Measurements from ENCODE around the gene PIGT.
"Not testable (repeated sequence)": the region's sequence is repeated elsewhere in the genome, so short reads cannot be mapped to it uniquely, and the experiment has no call there.

Gene PIGT

DNA sequence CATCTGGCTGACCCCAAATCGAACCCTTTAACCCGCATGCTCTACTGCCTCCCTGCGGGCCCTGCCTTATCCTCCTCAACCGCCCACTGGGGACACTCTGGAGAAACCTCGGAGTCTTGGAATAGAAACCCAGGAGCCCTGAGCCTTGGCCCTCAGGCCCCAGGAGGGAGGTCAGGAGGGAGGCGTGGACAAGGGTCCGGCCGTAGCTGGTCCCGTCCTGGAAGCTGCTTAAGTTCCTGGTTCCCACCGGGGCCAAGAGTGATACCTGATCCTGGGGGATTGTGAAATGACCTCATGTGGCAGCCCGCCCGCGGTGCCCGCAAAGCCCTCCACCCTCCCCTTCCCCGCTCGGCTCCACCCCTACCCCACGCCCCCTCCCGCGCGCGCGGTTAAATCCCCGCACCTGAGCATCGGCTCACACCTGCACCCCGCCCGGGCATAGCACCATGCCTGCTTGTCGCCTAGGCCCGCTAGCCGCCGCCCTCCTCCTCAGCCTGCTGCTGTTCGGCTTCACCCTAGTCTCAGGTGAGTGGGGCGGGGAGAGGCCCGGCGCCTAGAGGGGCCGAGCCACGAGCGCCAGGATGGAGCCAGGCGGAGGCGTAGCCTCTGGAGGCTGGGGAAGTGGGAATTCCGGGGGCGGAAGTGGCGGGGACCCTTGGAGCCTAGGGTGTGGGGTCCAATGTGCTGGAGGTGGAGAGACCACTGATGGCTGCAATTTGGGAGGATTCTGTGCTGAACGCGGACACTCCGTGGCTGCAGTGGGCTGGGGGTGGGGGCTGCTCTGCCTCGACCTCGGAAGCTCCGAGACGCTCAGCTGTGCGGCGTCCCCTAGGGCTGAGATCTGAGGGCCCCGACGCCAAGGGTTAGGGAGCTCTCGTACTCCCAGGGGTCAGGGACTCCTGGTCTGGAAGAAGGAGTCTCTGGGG, 53.7 kb downstream of the PIGT start, which contains the start of gene WFDC2:
Gene WFDC2, plus strand, starts transcription at position 418 of the 926 bp plus-strand sequence. Its CDS starts 29 bp downstream, at position 447.
- Histone ChIP-seq H2BK120ac (ENCODE audit: low read depth, low read length) (no peak within 1 kb of the TSS), H3K36me3 (ENCODE audit: control insufficient read depth, insufficient read depth, low read length) (no peaks in the 10 kb centered on the region), H3K27me3 (ENCODE audit: insufficient read depth, low read length, poor library complexity) (no peaks in the 10 kb centered on the region), H3K23ac (ENCODE audit: low read length) (peak within 1 kb of the TSS; percentile 100), H2BK15ac (replicated peaks; ENCODE audit: low read depth) (no peak within 1 kb of the TSS), H3K9ac (ENCODE audit: low read length) (peak within 1 kb of the TSS; percentile 82), H3K18ac (ENCODE audit: low read length) (peak within 1 kb of the TSS; percentile 71), H3K4me3 (ENCODE audit: low read length) (peak within 1 kb of the TSS; percentile 69), H4K8ac (ENCODE audit: low read depth, low read length) (no peak within 1 kb of the TSS), H3K4ac (ENCODE audit: low read depth, low read length) (peak within 1 kb of the TSS; percentile 17), H3K56ac (ENCODE audit: low read length) (peak within 1 kb of the TSS; percentile 89), H3K4me1 (ENCODE audit: control insufficient read depth, low read depth, low read length) (peaks cover 5% of the 10 kb centered on the region), H3K79me2 (ENCODE audit: control insufficient read depth, insufficient read depth, low read length) (no peaks in the 10 kb centered on the region), H3K79me1 (ENCODE audit: low read length) (peaks cover 3% of the 10 kb centered on the region), H2BK5ac (ENCODE audit: low read length) (peak within 1 kb of the TSS; percentile 9), H3K4me2 (ENCODE audit: low read length) (peak within 1 kb of the TSS; percentile 94), H2AK5ac (ENCODE audit: low read length) (no peak within 1 kb of the TSS), H4K5ac (ENCODE audit: low read length) (no peak within 1 kb of the TSS), H3K27ac (ENCODE audit: low read depth, low read length) (peak within 1 kb of the TSS; percentile 0)
- WGBS (ENCODE audit: extremely low coverage, insufficient coverage, low lambda C conversion rate) = no CpG with 5 or more reads among the region's 54 CpGs
- DNase-seq = peak; percentile 67

DNA sequence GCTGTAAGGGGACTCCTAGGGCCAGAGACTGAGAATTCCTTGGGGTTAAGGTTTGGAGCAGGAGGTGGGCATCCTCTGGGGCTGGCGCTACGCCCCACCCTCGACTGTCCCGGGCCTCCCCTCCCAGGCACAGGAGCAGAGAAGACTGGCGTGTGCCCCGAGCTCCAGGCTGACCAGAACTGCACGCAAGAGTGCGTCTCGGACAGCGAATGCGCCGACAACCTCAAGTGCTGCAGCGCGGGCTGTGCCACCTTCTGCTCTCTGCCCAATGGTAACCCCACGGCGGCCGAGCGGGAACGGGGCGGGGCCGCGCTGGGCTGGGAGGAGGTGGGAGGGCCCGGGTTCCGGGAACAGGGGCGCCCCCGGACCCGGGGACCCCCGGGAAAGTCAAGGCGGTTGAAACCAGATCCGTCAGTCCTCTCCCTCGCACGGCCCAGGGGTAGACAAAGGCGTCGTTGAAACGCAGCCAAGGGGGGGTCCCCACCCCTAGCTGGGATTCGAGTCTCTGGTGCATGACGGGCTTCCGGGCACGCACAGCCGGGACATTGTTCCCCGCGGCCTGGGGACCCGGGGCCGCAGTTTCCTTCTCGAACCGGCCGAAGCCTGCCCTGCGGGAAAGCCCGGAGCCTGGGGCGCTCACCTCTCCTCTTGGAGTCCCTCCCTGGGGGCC, 54.5 kb downstream of the PIGT start:
- peak overlapping the region; percentile 100 for H3K23ac ChIP-seq (ENCODE audit: low read length)
- H3K79me1 ChIP-seq (ENCODE audit: low read length) = peaks cover 3% of the 10 kb centered on the region
- DNase-seq = peak; percentile 58
- no peaks in the 10 kb centered on the region for H3K27me3 ChIP-seq (ENCODE audit: insufficient read depth, low read length, poor library complexity)
- H3K36me3 ChIP-seq (ENCODE audit: control insufficient read depth, insufficient read depth, low read length) = no peaks in the 10 kb centered on the region
- H2AK5ac ChIP-seq (ENCODE audit: low read length) = no peak overlapping the region
- peak overlapping the region; percentile 94 for H3K4me2 ChIP-seq (ENCODE audit: low read length)
- no peak overlapping the region for H2BK120ac ChIP-seq (ENCODE audit: low read depth, low read length)
- H3K9ac ChIP-seq (ENCODE audit: low read length) = peak overlapping the region; percentile 82
- H3K4me3 ChIP-seq (ENCODE audit: low read length) = peak overlapping the region; percentile 69
- H4K8ac ChIP-seq (ENCODE audit: low read depth, low read length) = no peak overlapping the region
- no CpG with 5 or more reads among the region's 50 CpGs for WGBS (ENCODE audit: extremely low coverage, insufficient coverage, low lambda C conversion rate)
- peak overlapping the region; percentile 89 for H3K56ac ChIP-seq (ENCODE audit: low read length)
- no peak overlapping the region for H3K27ac ChIP-seq (ENCODE audit: low read depth, low read length)
- no peaks in the 10 kb centered on the region for H3K79me2 ChIP-seq (ENCODE audit: control insufficient read depth, insufficient read depth, low read length)
- no peak overlapping the region for H3K4ac ChIP-seq (ENCODE audit: low read depth, low read length)
- peak overlapping the region; percentile 71 for H3K18ac ChIP-seq (ENCODE audit: low read length)
- H4K5ac ChIP-seq (ENCODE audit: low read length) = no peak overlapping the region
- no peak overlapping the region for H2BK5ac ChIP-seq (ENCODE audit: low read length)
- peaks cover 5% of the 10 kb centered on the region for H3K4me1 ChIP-seq (ENCODE audit: control insufficient read depth, low read depth, low read length)
- no peak overlapping the region for H2BK15ac ChIP-seq (replicated peaks; ENCODE audit: low read depth)

DNA sequence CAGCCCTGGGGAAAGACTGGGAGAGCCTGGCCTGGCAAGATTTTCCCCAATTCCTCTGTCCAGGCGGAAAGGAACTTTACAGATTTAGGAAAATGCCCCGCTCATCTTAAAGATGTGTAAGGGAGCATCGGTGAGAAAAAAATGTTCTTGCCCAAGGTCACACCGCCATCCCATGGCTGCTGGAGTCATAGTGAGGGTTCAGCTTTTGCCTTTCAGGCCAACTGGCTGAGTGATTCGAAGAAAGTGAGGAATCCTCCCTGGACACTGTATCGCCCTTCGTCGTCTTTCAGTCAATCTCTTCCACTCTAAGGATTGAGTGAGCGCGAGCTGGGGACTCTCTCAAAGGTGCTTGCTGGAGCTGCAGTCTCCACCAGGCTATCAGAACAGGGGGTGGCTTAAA, 55.0 kb downstream of the PIGT start:
- Histone ChIP-seq H3K9ac (ENCODE audit: low read length) (peak overlapping the region; percentile 82), H4K5ac (ENCODE audit: low read length) (no peak overlapping the region), H2BK5ac (ENCODE audit: low read length) (no peak overlapping the region), H3K18ac (ENCODE audit: low read length) (peak overlapping the region; percentile 71), H3K36me3 (ENCODE audit: control insufficient read depth, insufficient read depth, low read length) (no peaks in the 10 kb centered on the region), H2AK5ac (ENCODE audit: low read length) (no peak overlapping the region), H4K8ac (ENCODE audit: low read depth, low read length) (no peak overlapping the region), H2BK120ac (ENCODE audit: low read depth, low read length) (no peak overlapping the region), H3K27ac (ENCODE audit: low read depth, low read length) (no peak overlapping the region), H3K56ac (ENCODE audit: low read length) (peak overlapping the region; percentile 89), H3K79me1 (ENCODE audit: low read length) (peaks cover 3% of the 10 kb centered on the region), H3K4ac (ENCODE audit: low read depth, low read length) (no peak overlapping the region), H3K4me1 (ENCODE audit: control insufficient read depth, low read depth, low read length) (peaks cover 5% of the 10 kb centered on the region), H3K23ac (ENCODE audit: low read length) (peak overlapping the region; percentile 6), H3K4me2 (ENCODE audit: low read length) (peak overlapping the region; percentile 94), H3K4me3 (ENCODE audit: low read length) (peak overlapping the region; percentile 69), H3K27me3 (ENCODE audit: insufficient read depth, low read length, poor library complexity) (no peaks in the 10 kb centered on the region), H3K79me2 (ENCODE audit: control insufficient read depth, insufficient read depth, low read length) (no peaks in the 10 kb centered on the region), H2BK15ac (replicated peaks; ENCODE audit: low read depth) (no peak overlapping the region)
- DNase-seq = peak; percentile 62
- WGBS (ENCODE audit: extremely low coverage, insufficient coverage, low lambda C conversion rate) = no CpG with 5 or more reads among the region's 10 CpGs

DNA sequence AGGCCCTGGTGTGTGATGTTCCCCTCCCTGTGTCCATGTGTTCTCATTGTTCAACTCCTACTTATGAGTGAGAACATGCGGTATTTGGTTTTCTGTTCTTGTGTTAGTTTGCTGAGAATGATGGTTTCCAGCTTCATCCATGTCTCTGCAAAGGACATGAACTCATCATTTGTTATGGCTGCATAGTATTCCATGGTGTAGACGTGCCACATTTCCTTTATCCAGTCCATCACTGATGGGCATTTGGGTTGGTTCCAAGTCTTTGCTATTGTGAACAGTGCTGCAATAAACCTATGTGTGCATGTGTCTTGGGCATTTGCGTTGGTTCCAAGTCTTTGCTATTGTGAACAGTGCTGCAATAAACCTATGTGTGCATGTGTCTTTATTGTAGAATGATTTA, 56.3 kb downstream of the PIGT start:
- H2BK5ac ChIP-seq (ENCODE audit: low read length); H3K56ac ChIP-seq (ENCODE audit: low read length); H3K79me2 ChIP-seq (ENCODE audit: control insufficient read depth, insufficient read depth, low read length); H3K4me3 ChIP-seq (ENCODE audit: low read length); H3K4me2 ChIP-seq (ENCODE audit: low read length); H3K27me3 ChIP-seq (ENCODE audit: insufficient read depth, low read length, poor library complexity); H3K9ac ChIP-seq (ENCODE audit: low read length); H3K36me3 ChIP-seq (ENCODE audit: control insufficient read depth, insufficient read depth, low read length); H3K4me1 ChIP-seq (ENCODE audit: control insufficient read depth, low read depth, low read length); H4K5ac ChIP-seq (ENCODE audit: low read length); H3K23ac ChIP-seq (ENCODE audit: low read length); H3K4ac ChIP-seq (ENCODE audit: low read depth, low read length); H3K79me1 ChIP-seq (ENCODE audit: low read length); H2BK120ac ChIP-seq (ENCODE audit: low read depth, low read length); DNase-seq; H2AK5ac ChIP-seq (ENCODE audit: low read length); H2BK15ac ChIP-seq (replicated peaks; ENCODE audit: low read depth); H3K27ac ChIP-seq (ENCODE audit: low read depth, low read length); H4K8ac ChIP-seq (ENCODE audit: low read depth, low read length); H3K18ac ChIP-seq (ENCODE audit: low read length): not testable (repeated sequence)
- no CpG with 5 or more reads among the region's 3 CpGs for WGBS (ENCODE audit: extremely low coverage, insufficient coverage, low lambda C conversion rate)

Small RNA genes within 50 kb of the gene (small RNA-seq; reads per million reads assigned to genes)
- gene MIR6812 (ENCODE audit: insufficient read depth) = 0.54 reads per million
